Smooth muscle cell (in vitro differentiated cells): ENCODE measurements around the gene ROMO1. TPM values are rescaled to one million over a fixed set of nuclear protein-coding genes. Genes with fewer than 3 reads are reported as not detected.
A peak's percentile ranks its signal among the peaks of the same experiment; 100 is the strongest.
"Not testable (repeated sequence)": the region's sequence is repeated elsewhere in the genome, so short reads cannot be mapped to it uniquely, and the experiment has no call there.

Source experiments
- DNase-seq: peaks from one replicate; lab custom pipeline; 2025; ENCODE audit not compliant: unreplicated experiment; lab: John Stamatoyannopoulos, UW
- H2AFZ ChIP-seq: fragments of 200-600 bp; sonication (generic); 2 replicates; pipeline ENCODE4 v1.6.0; 2016; ENCODE audit warnings: antibody characterized with exemption, low read depth, mild to moderate bottlenecking
- H3F3A ChIP-seq: fragments of 200-600 bp; sonication (generic); 2 replicates; pipeline ENCODE4 v1.6.0; 2017; ENCODE audit warnings: antibody characterized with exemption, low read depth
- H3K27ac ChIP-seq: fragments of 200-600 bp; sonication (generic); 2 replicates; pipeline ENCODE4 v1.5.1; 2016; ENCODE audit warnings: low read depth, mild to moderate bottlenecking
- H3K27me3 ChIP-seq: fragments of 200-600 bp; sonication (generic); 2 replicates; pipeline ENCODE4 v1.6.1; 2016; ENCODE audit warnings: low read depth, mild to moderate bottlenecking
- H3K36me3 ChIP-seq: fragments of 200-600 bp; sonication (generic); 2 replicates; pipeline ENCODE4 v1.5.1; 2016; ENCODE audit warnings: low read depth
- H3K4me1 ChIP-seq: fragments of 200-600 bp; sonication (generic); 2 replicates; pipeline ENCODE4 v1.5.1; 2016; ENCODE audit warnings: low read depth
- H3K4me2 ChIP-seq: fragments of 200-600 bp; sonication (generic); 2 replicates; pipeline ENCODE4 v1.6.0; 2016; ENCODE audit warnings: mild to moderate bottlenecking
- H3K4me3 ChIP-seq: fragments of 200-600 bp; sonication (generic); 2 replicates; pipeline ENCODE4 v1.5.1; 2016; ENCODE audit warnings: mild to moderate bottlenecking
- H3K79me2 ChIP-seq: fragments of 200-600 bp; sonication (generic); 2 replicates; pipeline ENCODE4 v1.6.0; 2016; ENCODE audit warnings: low read depth, mild to moderate bottlenecking
- H3K9ac ChIP-seq: fragments of 200-600 bp; sonication (generic); 2 replicates; pipeline ENCODE4 v1.6.0; 2016; ENCODE audit warnings: low read depth
- H3K9me3 ChIP-seq: fragments of 200-600 bp; sonication (generic); replicated peaks from 2 replicates; pipeline ENCODE4 v1.5.1; 2016; ENCODE audit warnings: low read depth
- H4K20me1 ChIP-seq: fragments of 200-600 bp; sonication (generic); 2 replicates; pipeline ENCODE4 v1.6.0; 2016; ENCODE audit warnings: low read depth
- CTCF ChIP-seq: fragments of 200-600 bp; sonication (generic); IDR thresholded peaks from 2 replicates; pipeline ENCODE4 v1.5.1; 2017; ENCODE audit warnings: borderline replicate concordance, mild to moderate bottlenecking, antibody characterized with exemption; ENCODE audit not compliant: insufficient read depth, poor library complexity, severe bottlenecking
- WGBS: methylation state at CpG from one replicate; pipeline ENCODE4 v1.1.7; 2016; ENCODE audit warnings: low lambda C conversion rate; 5-methylcytosine and 5-hydroxymethylcytosine counted together
- polyA plus RNA-seq: library from polyadenylated mRNA; unstranded; fragments of >200 nt; fragmentation: Nextera tagmentation; extraction: Ambion mirVana; gene quantifications from 2 replicates; pipeline ENCODE4 v1.2.1, GENCODE V29; 2016
- total RNA-seq: library from RNA; depleted of rRNA; stranded (reverse); fragments of >200 nt; gene quantifications from 2 replicates; pipeline ENCODE4 v1.2.3, GENCODE V29; 2014

The ROMO1 gene
- total and polyA plus RNA-seq, 2 experiments from 2014 or later: 523 to 694 TPM

GRCh38 chr20:35681960-35682359, 17.2 kb upstream of the ROMO1 start:
- 54% methylated on average over 1 of the region's 1 CpG for WGBS
- H3K9me3 ChIP-seq: no peaks in the 10 kb centered on the region
- no peak for DNase-seq
- H3K27me3 ChIP-seq: no peaks in the 10 kb centered on the region
- no peaks in the 10 kb centered on the region for H4K20me1 ChIP-seq
- no peak overlapping the region for H3K4me3 ChIP-seq
- no peaks in the 10 kb centered on the region for H3K4me1 ChIP-seq
- H3K4me2 ChIP-seq: no peak overlapping the region
- H3K79me2 ChIP-seq: no peaks in the 10 kb centered on the region
- no peak for TF ChIP-seq CTCF
- no peak overlapping the region for H3K9ac ChIP-seq
- no peak overlapping the region for H2AFZ ChIP-seq
- no peaks in the 10 kb centered on the region for H3K36me3 ChIP-seq
- H3F3A ChIP-seq: no peaks in the 10 kb centered on the region
- H3K27ac ChIP-seq: no peak overlapping the region

- H3K4me2 ChIP-seq, H3K27ac ChIP-seq, H4K20me1 ChIP-seq, H3K4me1 ChIP-seq, H3K36me3 ChIP-seq, H3K9me3 ChIP-seq, H3F3A ChIP-seq, H2AFZ ChIP-seq, H3K4me3 ChIP-seq, H3K79me2 ChIP-seq, DNase-seq, H3K9ac ChIP-seq, H3K27me3 ChIP-seq: not testable (repeated sequence)
- 97% methylated on average over 9 of the region's 9 CpGs for WGBS
These were observed 13.8 kb upstream of the ROMO1 start for GRCh38 chr20:35685368-35685767.

- not testable (repeated sequence) for H3K79me2 ChIP-seq, H3K9ac ChIP-seq, H3K4me3 ChIP-seq, H2AFZ ChIP-seq, H3K4me2 ChIP-seq, H3K9me3 ChIP-seq, H4K20me1 ChIP-seq, H3K4me1 ChIP-seq, DNase-seq, H3F3A ChIP-seq, H3K27ac ChIP-seq, H3K27me3 ChIP-seq
- peak; percentile 19 for TF ChIP-seq CTCF
- WGBS: 90% methylated on average over 11 of the region's 11 CpGs
- peaks cover 10% of the 10 kb centered on the region for H3K36me3 ChIP-seq
These were observed 12.3 kb upstream of the ROMO1 start for GRCh38 chr20:35686872-35687271.

- DNase-seq: no peak
- no peaks in the 10 kb centered on the region for H3K79me2 ChIP-seq
- no peak overlapping the region for H2AFZ ChIP-seq
- no peak for TF ChIP-seq CTCF
- H3K36me3 ChIP-seq: peaks cover 10% of the 10 kb centered on the region
- no peaks in the 10 kb centered on the region for H3F3A ChIP-seq
- H3K27ac ChIP-seq: no peak overlapping the region
- WGBS: 95% methylated on average over 4 of the region's 4 CpGs
- H3K4me2 ChIP-seq: no peak overlapping the region
- H3K9me3 ChIP-seq: no peaks in the 10 kb centered on the region
- no peak overlapping the region for H3K4me3 ChIP-seq
- H3K4me1 ChIP-seq: no peaks in the 10 kb centered on the region
- H3K9ac ChIP-seq: no peak overlapping the region
- no peaks in the 10 kb centered on the region for H4K20me1 ChIP-seq
- H3K27me3 ChIP-seq: no peaks in the 10 kb centered on the region
These were observed 8.9 kb upstream of the ROMO1 start for GRCh38 chr20:35690265-35690664.
